HFFc6 (cell line): Measurements from ENCODE around the gene ZNF770. TPM values are rescaled to one million over a fixed set of nuclear protein-coding genes. Genes with fewer than 3 reads are reported as not detected.

Experiments used
- DNase-seq: peaks from one replicate; pipeline ENCODE4 v3.0.0-alpha.2; 2018
- H3K27ac Mint-ChIP-seq: 2 replicates; pipeline ENCODE4 v1.8.0; 2020; ENCODE audit warnings: mild to moderate bottlenecking, mixed read lengths
- H3K27me3 Mint-ChIP-seq: 2 replicates; pipeline ENCODE4 v1.8.0; 2021; ENCODE audit warnings: mild to moderate bottlenecking, moderate library complexity, mixed read lengths; ENCODE audit not compliant: insufficient read depth
- H3K36me3 Mint-ChIP-seq: 2 replicates; pipeline ENCODE4 v1.8.0; 2021; ENCODE audit warnings: low read depth, mixed read lengths
- H3K4me1 Mint-ChIP-seq: 2 replicates; pipeline ENCODE4 v1.8.0; 2020; ENCODE audit warnings: low read depth, mixed read lengths
- H3K4me3 Mint-ChIP-seq: 2 replicates; pipeline ENCODE4 v1.8.0; 2020; ENCODE audit warnings: mild to moderate bottlenecking, moderate library complexity, mixed read lengths
- H3K9me3 Mint-ChIP-seq: 2 replicates; pipeline ENCODE4 v1.8.0; 2020; ENCODE audit warnings: mild to moderate bottlenecking, mixed read lengths
- total RNA-seq, 6 experiments: library from RNA; stranded (reverse); fragmentation: NEBNext Ultra II Directional; extraction: Animal tissue kit (Norgen Biotek cat#: 25700); gene quantifications; 2 replicates in 1 of 6; 3 replicates in 5 of 6; pipeline ENCODE4 v1.2.3, GENCODE V29; 2021
- TF ChIP-seq, protein P1 (sequence below): fragments of 200-600 bp; sonication (generic); IDR thresholded peaks from 2 replicates; pipeline ENCODE4 v1.5.0; 2021; ENCODE audit warnings: antibody characterized with exemption, mild to moderate bottlenecking

ZNF770 gene
- total RNA-seq, 6 experiments from 2014 or later = 25.5 to 35.2 (median 30.4) TPM

DNA sequence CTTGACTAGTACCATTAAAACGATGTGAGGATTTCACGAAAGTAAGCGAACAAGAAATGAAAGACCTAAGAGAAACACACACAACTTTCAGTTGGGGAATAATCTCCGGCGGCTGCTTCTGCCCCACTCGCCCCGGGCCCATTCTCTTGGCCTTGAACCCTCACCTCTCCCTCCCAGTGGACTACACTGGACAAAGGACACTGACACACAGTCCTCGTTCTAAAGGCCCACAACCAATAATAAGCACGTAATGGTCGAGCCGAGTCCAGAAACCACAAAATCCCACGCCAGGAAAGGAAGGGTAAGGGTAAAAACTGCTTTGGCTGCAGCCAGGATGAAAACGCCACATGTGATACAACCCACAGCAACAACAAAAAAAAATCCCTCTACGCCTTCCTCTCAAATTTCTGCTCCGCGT is 469 bp downstream of the ZNF770 start:
- H3K4me1 Mint-ChIP-seq = peaks cover 31% of the 10 kb centered on the region
- no peaks in the 10 kb centered on the region for H3K27me3 Mint-ChIP-seq
- peaks cover 20% of the 10 kb centered on the region for H3K36me3 Mint-ChIP-seq
- H3K9me3 Mint-ChIP-seq = no peaks in the 10 kb centered on the region
- TF ChIP-seq, protein P1, sequence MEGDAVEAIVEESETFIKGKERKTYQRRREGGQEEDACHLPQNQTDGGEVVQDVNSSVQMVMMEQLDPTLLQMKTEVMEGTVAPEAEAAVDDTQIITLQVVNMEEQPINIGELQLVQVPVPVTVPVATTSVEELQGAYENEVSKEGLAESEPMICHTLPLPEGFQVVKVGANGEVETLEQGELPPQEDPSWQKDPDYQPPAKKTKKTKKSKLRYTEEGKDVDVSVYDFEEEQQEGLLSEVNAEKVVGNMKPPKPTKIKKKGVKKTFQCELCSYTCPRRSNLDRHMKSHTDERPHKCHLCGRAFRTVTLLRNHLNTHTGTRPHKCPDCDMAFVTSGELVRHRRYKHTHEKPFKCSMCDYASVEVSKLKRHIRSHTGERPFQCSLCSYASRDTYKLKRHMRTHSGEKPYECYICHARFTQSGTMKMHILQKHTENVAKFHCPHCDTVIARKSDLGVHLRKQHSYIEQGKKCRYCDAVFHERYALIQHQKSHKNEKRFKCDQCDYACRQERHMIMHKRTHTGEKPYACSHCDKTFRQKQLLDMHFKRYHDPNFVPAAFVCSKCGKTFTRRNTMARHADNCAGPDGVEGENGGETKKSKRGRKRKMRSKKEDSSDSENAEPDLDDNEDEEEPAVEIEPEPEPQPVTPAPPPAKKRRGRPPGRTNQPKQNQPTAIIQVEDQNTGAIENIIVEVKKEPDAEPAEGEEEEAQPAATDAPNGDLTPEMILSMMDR = no peak
- DNase-seq = no peak
- peak overlapping the region; percentile 99 for H3K27ac Mint-ChIP-seq
- peak overlapping the region; percentile 99 for H3K4me3 Mint-ChIP-seq

DNA sequence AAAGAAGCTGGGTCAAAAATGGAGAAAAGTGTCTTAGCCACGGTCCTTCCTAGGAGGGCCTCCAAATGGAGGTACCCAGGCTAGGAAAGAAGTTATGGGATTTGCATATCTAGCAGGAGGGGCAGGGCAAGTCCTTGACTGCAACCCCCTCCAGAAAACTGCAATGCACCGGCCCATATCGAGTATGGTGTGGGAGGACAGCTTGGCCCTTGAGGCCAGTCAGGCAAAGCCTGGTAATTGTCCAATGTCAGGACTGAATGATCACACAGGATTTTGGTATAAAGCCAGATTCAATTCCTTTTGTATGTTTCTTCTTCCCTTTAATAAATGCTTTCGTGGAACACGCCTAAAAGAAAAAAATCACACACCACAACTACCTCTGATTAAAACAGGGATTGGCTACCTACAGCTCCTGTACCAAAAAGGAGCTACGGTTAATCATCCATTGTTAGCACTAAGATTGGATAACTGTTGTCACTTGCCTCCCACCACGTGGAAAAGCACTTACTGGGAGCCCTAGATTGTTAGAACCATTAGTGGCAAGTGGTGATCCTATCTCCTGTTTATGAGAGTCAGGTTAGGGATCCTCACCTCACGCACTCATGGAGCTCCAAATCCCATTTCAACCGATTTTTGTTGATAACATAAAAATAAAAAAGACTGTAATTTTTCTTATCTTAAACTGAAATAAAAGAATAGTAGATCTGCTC is 1.2 kb downstream of the ZNF770 start:
- TF ChIP-seq, protein P1 = no peak
- no peaks in the 10 kb centered on the region for H3K27me3 Mint-ChIP-seq
- no peaks in the 10 kb centered on the region for H3K9me3 Mint-ChIP-seq

DNA sequence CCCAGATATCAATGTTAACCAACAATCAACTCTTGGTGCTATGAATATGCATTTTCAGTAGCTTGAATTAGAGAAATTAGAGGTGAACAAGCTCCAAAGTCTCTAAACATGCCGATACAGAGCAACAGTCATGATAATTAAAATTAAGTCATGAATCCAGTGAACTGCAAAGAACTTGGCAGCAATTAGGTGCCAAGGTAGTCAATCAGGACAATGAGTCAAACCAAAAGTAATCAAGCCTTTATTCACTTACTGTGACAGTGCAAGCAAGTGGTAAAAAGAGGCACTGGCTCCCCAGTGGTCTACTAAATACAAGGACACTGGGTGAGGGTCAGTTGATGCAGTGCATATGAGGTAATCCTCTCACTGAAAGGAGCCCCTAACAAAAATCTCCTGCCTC is 1.8 kb downstream of the ZNF770 start:
- H3K27ac Mint-ChIP-seq = no peak overlapping the region; the same call in 1 of the 2 replicates
- TF ChIP-seq, protein P1 = no peak
- no peaks in the 10 kb centered on the region for H3K27me3 Mint-ChIP-seq
- H3K9me3 Mint-ChIP-seq = no peaks in the 10 kb centered on the region
- peak overlapping the region; percentile 99 for H3K4me3 Mint-ChIP-seq
- H3K4me1 Mint-ChIP-seq = peaks cover 31% of the 10 kb centered on the region
- peaks cover 29% of the 10 kb centered on the region for H3K36me3 Mint-ChIP-seq
- no peak for DNase-seq

More for the DNA sequence above, 1.2 kb downstream of the ZNF770 start:
- Mint-ChIP-seq H3K36me3 (peaks cover 23% of the 10 kb centered on the region), H3K4me1 (peaks cover 31% of the 10 kb centered on the region), H3K4me3 (peak overlapping the region; percentile 99), H3K27ac (peak overlapping the region; percentile 99)
- DNase-seq = no peak

DNA sequence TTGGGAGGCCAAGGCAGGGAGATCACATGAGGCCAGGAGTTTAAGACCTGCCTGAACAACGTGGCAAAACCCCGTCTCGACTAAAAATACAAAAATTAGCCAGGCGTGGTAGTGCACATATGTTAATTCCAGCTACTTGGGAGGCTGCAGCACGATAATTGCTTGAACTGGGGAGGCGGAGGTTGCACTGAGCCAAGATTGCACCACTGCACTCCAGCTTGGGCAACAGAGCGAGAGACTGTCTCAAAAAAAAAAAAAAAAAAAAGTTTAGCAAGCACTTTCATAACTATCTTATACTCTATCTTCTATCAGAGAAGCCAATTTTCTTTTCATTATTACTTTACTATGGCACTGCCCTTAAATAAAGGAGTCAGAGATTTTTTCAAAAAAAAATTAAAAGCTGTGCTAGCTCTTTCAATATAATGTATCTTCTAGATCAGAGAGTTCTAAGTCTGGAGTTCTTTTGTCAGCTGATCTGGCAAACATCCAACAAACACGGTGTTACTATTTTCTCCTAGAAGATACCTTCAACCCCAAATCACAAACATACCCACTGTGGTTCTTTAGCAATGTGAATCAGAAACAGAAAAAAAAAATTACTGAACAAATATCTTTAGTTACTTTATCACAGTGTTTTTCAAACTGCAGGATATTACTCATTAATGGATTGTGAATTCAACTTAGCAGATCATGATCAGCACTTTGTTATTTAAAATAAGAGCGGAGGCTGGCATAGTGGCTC is 3.0 kb downstream of the ZNF770 start:
- H3K36me3 Mint-ChIP-seq = peaks cover 32% of the 10 kb centered on the region
- no peaks in the 10 kb centered on the region for H3K27me3 Mint-ChIP-seq

DNA sequence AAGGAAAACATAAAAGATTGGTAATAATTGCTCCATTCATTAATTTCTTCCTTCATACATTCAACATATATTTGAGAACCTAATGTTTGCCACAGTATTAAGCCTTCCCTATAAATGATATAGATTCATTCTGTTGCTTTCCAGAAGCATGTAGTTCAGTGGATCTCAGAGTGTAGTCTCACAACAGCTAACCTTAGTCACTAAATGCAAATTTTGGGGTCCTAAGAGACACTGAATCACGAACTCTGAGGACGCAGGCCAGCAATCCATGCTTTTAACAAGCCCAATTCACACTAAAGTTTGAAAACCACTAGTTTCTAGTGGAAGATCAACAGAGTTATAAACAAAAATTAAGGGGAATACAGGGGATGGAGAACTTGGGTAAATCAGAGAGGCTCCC is 11.3 kb downstream of the ZNF770 start:
- Mint-ChIP-seq H3K27ac (no peak overlapping the region), H3K27me3 (no peaks in the 10 kb centered on the region; the same call in 1 of the 2 replicates), H3K4me1 (no peaks in the 10 kb centered on the region), H3K9me3 (no peaks in the 10 kb centered on the region), H3K4me3 (no peak overlapping the region), H3K36me3 (peaks cover 7% of the 10 kb centered on the region)
- DNase-seq = no peak
- TF ChIP-seq, protein P1 = no peak

More for the DNA sequence above, 3.0 kb downstream of the ZNF770 start:
- DNase-seq = no peak
- peak overlapping the region; percentile 53; the same call in 1 of the 2 replicates for H3K27ac Mint-ChIP-seq
- TF ChIP-seq, protein P1 = no peak
- no peaks in the 10 kb centered on the region for H3K9me3 Mint-ChIP-seq
- H3K4me1 Mint-ChIP-seq = peaks cover 31% of the 10 kb centered on the region
- H3K4me3 Mint-ChIP-seq = peak overlapping the region; percentile 49
